C4-2B (cell line): ENCODE data around the gene CDX1.

Experiments used
- H3K27ac ChIP-seq: fragments of 450-650 bp; 2 replicates; pipeline ENCODE4 v1.5.1; 2017
- CTCF ChIP-seq: fragments of 450-650 bp; conservative IDR thresholded peaks from 2 replicates; pipeline ENCODE4 v1.5.1; 2017; ENCODE audit warnings: mild to moderate bottlenecking
- ZFX ChIP-seq: fragments of 450-650 bp; IDR thresholded peaks from 2 replicates; pipeline ENCODE4 v1.6.1; 2017

Gene CDX1

DNA sequence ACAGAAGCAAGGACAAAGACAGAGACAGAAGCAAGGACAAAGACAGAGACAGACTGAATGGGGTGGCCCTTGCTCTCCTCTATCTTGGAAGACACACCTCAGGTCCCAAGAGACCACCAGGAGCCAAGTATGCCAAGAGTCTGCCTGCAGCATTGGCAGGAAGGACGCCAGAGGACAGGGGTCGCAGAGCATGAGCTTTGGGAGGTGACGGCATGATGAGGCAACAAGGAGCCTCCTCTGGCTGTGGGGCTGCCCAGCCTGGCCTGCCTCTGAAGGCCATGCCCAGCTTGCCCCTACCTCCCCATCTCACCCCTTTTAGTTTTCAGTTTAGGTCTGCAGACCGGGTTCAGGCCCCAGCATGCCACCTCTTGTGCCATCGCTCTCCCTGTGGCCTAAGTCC, 28.6 kb upstream of the CDX1 start:
- H3K27ac ChIP-seq, result peak overlapping the region; percentile 64
- TF ChIP-seq ZFX (no peak), CTCF (no peak)

DNA sequence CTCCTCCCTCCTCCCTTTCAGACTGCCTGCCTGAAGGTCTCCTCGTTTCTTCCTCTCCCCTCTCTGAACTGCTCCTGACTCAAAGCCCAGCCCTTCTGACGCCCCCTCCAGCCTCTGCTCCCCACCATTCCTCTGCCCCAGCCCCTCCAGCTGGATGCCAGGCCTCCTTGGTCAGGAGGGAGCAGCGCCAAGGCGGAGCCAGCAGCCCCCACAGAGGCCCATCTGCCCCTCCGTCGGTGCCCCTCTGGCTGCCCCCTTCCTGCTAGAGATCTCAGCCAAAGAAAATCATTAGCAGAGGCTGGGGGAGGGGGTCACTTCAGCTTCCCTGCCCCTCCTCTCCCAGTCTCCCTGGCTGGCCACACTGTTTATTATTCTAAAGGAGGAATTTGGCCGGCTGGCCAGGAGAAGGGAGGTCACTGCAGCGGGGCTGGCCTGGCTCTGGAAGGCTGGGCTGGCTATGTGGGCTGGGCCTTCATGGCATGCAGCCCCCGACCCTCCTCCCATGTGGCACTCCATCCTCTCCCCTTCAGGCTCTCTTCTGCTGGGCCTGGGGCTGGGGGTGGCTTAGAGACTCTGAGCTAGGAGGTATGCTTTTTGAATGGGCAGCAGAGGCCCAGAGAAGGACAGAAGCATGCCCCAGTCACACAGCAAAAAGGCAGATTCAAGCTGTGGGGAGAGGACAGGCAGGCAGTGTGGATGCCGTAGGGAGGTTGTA, 27.9 kb upstream of the CDX1 start:
- no peak for TF ChIP-seq CTCF
- TF ChIP-seq ZFX, result no peak
- H3K27ac ChIP-seq, result peak overlapping the region; percentile 64

DNA sequence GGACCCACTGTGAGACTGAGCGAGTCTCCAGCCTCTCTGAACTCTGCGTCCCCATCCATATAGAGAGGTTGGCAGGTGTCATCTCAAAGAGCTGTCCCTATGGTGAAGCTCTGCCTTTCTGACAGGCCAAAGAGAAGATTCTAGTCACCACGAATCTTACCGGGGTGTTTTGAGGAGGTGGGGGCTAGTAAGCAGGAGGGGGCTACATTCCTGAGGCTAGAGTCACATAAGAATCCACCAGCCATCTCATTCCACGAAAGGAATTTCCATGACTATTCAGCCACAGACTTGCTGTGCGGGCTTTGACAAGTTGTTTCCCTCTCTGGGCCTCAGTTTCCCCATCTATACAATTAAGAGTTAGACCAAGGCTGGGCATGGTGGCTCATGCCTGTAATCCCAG, 27.2 kb upstream of the CDX1 start:
- TF ChIP-seq ZFX, result no peak
- TF ChIP-seq CTCF, result no peak
- H3K27ac ChIP-seq, result no peak overlapping the region

DNA sequence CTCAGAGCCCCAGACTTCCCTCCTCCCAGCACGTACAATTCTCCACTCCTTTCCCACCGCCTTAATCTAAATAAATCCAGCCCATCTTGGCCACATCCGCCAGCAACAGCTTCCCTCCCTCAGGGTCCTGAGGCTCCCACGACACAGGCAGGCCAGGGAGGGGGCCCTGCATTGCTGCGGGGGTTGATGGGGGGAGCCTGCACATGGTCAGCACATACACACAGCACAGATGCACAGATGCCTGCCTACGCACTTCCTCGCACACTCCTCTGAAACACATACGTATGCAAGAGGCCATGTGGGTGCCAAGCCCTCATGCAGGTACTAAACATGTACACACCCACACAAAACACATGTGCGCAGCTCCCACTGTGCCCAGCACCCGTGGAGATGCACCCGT, 25.7 kb upstream of the CDX1 start:
- no peak overlapping the region for H3K27ac ChIP-seq
- no peak for TF ChIP-seq CTCF
- TF ChIP-seq ZFX, result no peak

DNA sequence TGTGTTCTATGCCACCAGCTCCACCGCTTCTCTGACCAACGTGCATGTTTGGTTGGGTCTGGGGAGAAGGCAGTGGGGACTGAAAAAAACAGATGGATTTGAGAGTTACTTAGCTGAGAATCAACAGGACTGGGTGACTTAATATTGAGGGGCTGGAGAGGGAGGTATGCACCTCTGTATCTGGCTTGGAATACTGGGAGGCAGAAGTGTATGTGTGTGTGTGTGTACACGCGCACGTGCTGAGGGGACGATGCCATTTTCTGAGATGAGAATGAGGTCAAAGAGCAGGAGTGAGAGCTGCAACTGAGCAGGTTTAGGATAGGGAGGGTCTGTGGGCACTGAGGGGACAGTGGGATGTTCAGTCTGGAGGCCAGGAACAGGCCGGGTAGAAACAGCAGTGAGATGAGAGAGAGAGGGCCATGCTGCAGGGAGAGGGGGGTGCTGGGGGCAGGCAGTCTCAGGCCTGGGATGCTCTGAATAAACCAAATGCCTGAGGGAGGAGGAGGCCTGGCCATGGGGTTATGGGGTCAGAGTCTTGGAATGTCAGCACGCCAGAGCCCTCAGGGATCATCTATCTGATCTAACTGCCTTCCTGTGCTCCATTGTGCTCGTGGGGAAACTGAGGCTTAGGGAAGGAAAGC, 24.9 kb upstream of the CDX1 start:
- TF ChIP-seq ZFX (no peak), CTCF (no peak)
- H3K27ac ChIP-seq, result no peak overlapping the region

- TF ChIP-seq CTCF (no peak), ZFX (no peak)
- H3K27ac ChIP-seq, result no peak overlapping the region
These were observed 24.2 kb upstream of the CDX1 start for GRCh38 chr5:150142185-150142958.

- TF ChIP-seq CTCF, result no peak
- no peak for TF ChIP-seq ZFX
- H3K27ac ChIP-seq, result no peak overlapping the region
These were observed 23.6 kb upstream of the CDX1 start for GRCh38 chr5:150142959-150143349.
